Measurements from ENCODE around the gene TNRC6C.

- no peak for TF ChIP-seq POLR2A (IDR thresholded peaks at IDR 0.05)
- no peak for TF ChIP-seq CTCF (IDR thresholded peaks at IDR 0.05)
These were observed 152.7 kb downstream of the TNRC6C start for GRCh38 chr17:78111016-78111726.
